Astrocyte of the cerebellum (primary cell): ENCODE measurements around the gene ZDHHC11B.
"Not testable (repeated sequence)": the region's sequence is repeated elsewhere in the genome, so short reads cannot be mapped to it uniquely, and the experiment has no call there.

Experiments
- DNase-seq: peaks from one replicate; pipeline ENCODE4 v3.0.0-alpha.2; 2011; ENCODE audit warnings: low read depth
- H3K4me3 ChIP-seq: 2 replicates; pipeline ENCODE4 v1.5.1; 2011; ENCODE audit warnings: mild to moderate bottlenecking, low read depth, low read length, moderate library complexity
- CTCF ChIP-seq: IDR thresholded peaks from 2 replicates; pipeline ENCODE4 v1.5.1; 2012; ENCODE audit warnings: low read length, low read depth, moderate library complexity, mild to moderate bottlenecking; ENCODE audit errors: missing control alignments
- in situ Hi-C: cut with HindIII; loops from 2 replicates; pipeline ENCODE4 v1.10.0; 2017; ENCODE audit warnings: low sequenced_read_pairs

The ZDHHC11B gene

GRCh38 chr5:784428-785177 lies at the start of gene ZDHHC11B:
ZDHHC11B (minus strand) TSS chr5:784729; CDS start chr5:766919, 17,810 bp downstream.
- peak; percentile 13 for DNase-seq
- peak within 1 kb of the TSS; percentile 37 for H3K4me3 ChIP-seq
- in situ Hi-C loops, result not testable (repeated sequence)

GRCh38 chr5:834013-834412 lies 49.5 kb upstream of the ZDHHC11B start:
- DNase-seq, H3K4me3 ChIP-seq, in situ Hi-C loops: not testable (repeated sequence)

GRCh38 chr5:828194-828593 lies 43.7 kb upstream of the ZDHHC11B start:
- H3K4me3 ChIP-seq, DNase-seq, in situ Hi-C loops: not testable (repeated sequence)

GRCh38 chr5:825544-825943 lies 41.0 kb upstream of the ZDHHC11B start:
- DNase-seq, in situ Hi-C loops, H3K4me3 ChIP-seq: not testable (repeated sequence)

- no peak for DNase-seq
- no peak overlapping the region for H3K4me3 ChIP-seq
- in situ Hi-C loops, result no loop called here
- no peak for TF ChIP-seq CTCF
Measured at GRCh38 chr5:821504-821903, 37.0 kb upstream of the ZDHHC11B start.

DNA sequence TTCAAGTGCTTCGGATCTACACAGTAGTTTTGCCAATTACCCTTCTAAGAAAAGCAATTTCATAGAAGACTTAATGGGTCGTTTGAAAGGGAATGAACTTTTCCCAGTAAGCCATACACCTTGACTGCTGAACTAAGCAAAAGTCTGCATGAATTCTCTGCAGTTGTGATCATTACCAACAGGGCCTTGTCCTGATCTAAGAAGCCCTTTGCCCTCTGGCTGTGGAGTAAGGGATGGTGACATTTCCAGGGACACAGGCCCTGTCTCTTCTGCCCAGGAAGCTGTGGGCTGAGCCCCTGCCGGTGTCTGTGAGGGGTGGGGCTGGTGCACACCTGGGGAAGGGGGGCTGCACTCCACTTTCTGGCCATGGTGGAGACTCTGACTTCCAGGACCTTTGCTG lies 35.7 kb upstream of the ZDHHC11B start:
- in situ Hi-C loops, result no loop called here
- DNase-seq, result no peak
- no peak overlapping the region for H3K4me3 ChIP-seq
- TF ChIP-seq CTCF, result no peak

DNA sequence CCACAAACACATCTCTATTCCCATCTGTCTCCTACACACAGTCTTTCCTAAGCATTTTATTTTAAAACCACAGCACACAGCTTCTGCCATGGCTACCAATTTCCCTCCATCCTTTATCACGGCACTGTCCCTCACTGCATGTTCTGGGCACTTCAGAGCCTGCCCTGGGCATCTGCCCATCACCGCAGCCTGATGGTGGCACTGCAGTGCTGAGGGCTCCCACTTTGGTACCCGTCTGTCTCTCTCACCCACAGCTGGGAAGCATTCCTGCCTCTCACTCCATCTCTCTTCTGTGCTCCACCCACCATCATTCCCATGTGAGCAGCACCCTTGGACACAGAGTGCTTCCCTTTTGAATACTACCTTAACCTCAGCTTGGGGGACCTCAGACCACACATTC lies 34.5 kb upstream of the ZDHHC11B start:
- no peak for DNase-seq
- in situ Hi-C loops, result no loop called here
- TF ChIP-seq CTCF, result no peak
- no peak overlapping the region for H3K4me3 ChIP-seq

DNA sequence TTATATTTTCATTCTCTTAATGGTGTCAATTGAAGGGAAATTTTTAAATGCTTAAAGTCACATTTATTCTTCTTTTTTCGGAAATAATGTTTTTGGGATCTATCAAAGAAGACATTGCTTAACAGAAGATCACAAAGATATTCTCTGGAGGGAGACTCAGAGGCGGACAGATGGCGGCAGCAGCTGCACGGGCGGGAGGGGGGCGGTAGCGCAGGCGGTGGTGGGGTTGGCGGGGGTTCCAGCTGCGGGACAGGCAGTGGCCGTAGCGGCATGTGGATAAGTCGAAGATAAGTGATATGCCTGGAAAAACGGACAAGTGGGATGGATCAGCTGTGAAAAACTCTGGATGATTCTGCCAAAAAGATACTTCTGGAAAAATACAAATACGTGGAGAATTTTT lies 31.6 kb upstream of the ZDHHC11B start:
- DNase-seq, result no peak
- H3K4me3 ChIP-seq, result no peak overlapping the region
- in situ Hi-C loops, result no loop called here
- TF ChIP-seq CTCF, result no peak

- H3K4me3 ChIP-seq, result no peak overlapping the region
- no peak for DNase-seq
- TF ChIP-seq CTCF, result no peak
- in situ Hi-C loops, result no loop called here
Measured at GRCh38 chr5:815449-815848, 30.9 kb upstream of the ZDHHC11B start.

DNA sequence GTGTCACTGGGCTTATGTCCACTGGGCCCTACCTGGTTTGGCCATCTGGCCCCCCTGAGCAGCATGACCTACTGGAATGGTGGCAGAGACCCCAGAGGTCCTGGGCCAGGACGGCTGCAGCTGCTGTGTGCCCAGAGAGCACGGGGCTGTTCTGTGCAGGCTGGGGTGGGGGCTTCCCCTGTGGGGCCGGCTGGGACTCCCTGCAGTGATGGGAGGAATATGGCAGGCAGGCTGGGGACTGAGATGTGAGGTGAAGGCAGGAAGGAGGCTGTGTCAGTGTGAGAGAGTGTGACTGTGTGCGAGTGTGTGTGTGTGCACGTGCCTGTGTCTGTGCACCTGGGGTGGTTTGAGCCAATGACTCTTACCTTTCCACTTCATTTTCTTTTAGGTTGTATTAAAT lies 29.0 kb upstream of the ZDHHC11B start:
- DNase-seq, in situ Hi-C loops, H3K4me3 ChIP-seq: not testable (repeated sequence)

GRCh38 chr5:811384-811783 lies 26.9 kb upstream of the ZDHHC11B start:
- H3K4me3 ChIP-seq, in situ Hi-C loops, DNase-seq: not testable (repeated sequence)
